IPS-18a (cell line): ENCODE data around the gene RAB30.
"Not testable (repeated sequence)": the region's sequence is repeated elsewhere in the genome, so short reads cannot be mapped to it uniquely, and the experiment has no call there.

Source experiments
- H3K27ac ChIP-seq: one replicate; pipeline ENCODE4 v1.5.1; 2013; ENCODE audit warnings: low read length
- H3K27me3 ChIP-seq: one replicate; pipeline ENCODE4 v1.6.1; 2013; ENCODE audit warnings: mild to moderate bottlenecking, low read length; ENCODE audit not compliant: control insufficient read depth, insufficient read depth
- H3K36me3 ChIP-seq: one replicate; pipeline ENCODE4 v1.6.1; 2013; ENCODE audit warnings: low read depth, low read length; ENCODE audit not compliant: control insufficient read depth
- H3K4me1 ChIP-seq: one replicate; pipeline ENCODE4 v1.6.1; 2013; ENCODE audit warnings: low read depth, low read length; ENCODE audit not compliant: control insufficient read depth
- H3K4me3 ChIP-seq: one replicate; pipeline ENCODE4 v1.5.1; 2013; ENCODE audit warnings: low read length
- H3K9ac ChIP-seq: one replicate; pipeline ENCODE4 v1.6.1; 2013; ENCODE audit warnings: mild to moderate bottlenecking, low read length, moderate library complexity
- H3K9me3 ChIP-seq: one replicate; pipeline ENCODE4 v1.6.1; 2013; ENCODE audit warnings: low read depth, low read length; ENCODE audit not compliant: control insufficient read depth

The RAB30 gene

DNA sequence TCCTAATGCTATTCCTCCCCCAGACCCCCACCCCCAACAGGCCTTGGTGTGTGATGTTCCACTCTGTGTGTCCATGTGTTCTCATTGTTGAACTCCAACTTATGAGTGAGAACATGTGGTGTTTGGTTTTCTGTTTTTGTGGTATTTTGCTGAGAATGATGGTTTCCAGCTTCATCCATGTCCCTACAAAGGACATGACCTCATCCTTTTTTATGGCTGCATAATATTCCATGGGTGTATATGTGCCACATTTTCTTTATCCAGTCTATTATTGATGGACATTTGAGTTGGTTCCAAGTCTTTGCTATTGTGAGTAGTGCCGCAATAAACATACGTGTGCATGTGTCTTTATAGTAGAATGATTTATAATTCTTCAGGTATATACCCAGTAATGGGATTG lies 121.2 kb downstream of the RAB30 start:
- H3K27me3 ChIP-seq, H3K9me3 ChIP-seq, H3K4me3 ChIP-seq, H3K9ac ChIP-seq, H3K27ac ChIP-seq, H3K4me1 ChIP-seq, H3K36me3 ChIP-seq: not testable (repeated sequence)

DNA sequence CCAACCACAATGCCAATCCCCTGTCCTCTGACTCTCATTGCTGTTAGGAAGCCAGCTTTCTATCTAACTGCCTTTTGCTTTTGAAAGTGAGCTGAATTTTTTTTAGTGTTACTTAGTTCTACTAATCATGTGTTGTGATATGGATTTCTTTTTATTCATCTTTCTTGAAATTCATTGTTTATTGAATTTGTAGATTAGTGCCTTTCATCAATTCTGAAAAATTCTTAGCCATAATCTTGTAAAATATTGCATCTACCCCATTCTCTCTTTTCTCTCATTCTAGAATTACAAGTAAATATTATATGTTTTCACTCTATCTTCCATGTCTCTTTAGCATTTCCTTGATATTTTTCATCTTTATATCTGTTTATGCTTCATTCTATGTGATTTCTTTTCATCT lies 122.3 kb downstream of the RAB30 start:
- no peaks in the 10 kb centered on the region for H3K36me3 ChIP-seq
- H3K4me1 ChIP-seq, result no peaks in the 10 kb centered on the region
- H3K9me3 ChIP-seq, result no peaks in the 10 kb centered on the region
- H3K9ac ChIP-seq, result no peak overlapping the region
- H3K4me3 ChIP-seq, result no peak overlapping the region
- no peak overlapping the region for H3K27ac ChIP-seq
- H3K27me3 ChIP-seq, result no peaks in the 10 kb centered on the region

DNA sequence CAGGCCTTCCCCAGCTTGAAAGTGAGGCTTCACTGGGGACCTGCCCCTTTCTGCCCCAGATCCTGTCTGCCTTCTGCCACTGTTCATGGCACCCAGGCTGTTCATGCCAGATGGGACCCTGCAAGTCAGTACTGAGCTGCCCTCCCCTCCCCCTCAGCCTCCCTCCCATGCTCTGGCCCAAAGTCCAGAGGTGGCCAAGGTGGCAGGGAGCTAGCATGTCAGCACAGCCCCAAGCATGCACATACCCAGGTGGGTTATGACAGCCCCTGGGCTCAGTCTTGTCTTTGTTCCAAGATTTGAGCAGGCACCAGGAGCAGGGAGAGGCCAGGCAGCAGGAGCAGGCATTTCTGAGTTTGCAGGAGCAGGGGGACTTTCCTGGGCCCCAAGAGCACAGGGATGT lies 126.0 kb downstream of the RAB30 start:
- H3K27ac ChIP-seq, result no peak overlapping the region
- no peak overlapping the region for H3K4me3 ChIP-seq
- no peaks in the 10 kb centered on the region for H3K9me3 ChIP-seq
- H3K4me1 ChIP-seq, result no peaks in the 10 kb centered on the region
- no peaks in the 10 kb centered on the region for H3K36me3 ChIP-seq
- no peaks in the 10 kb centered on the region for H3K27me3 ChIP-seq
- H3K9ac ChIP-seq, result no peak overlapping the region

DNA sequence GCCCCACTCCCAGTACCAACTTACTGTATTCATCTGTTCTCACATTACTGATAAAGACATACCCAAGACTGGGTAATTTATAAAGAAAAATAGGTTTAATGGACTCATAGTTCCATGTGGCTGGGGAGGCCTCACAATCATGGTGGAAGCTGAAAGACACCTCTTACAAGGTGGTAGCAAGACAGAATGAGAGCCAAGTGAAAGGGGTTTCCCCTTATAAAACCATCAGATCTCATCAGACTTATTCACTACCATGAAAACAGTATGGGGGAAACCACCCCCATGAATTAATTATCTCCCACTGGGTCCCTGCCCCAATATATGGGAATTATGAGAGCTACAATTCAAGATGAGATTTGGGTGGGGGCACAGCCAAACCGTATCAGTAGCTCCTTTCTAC lies 126.7 kb downstream of the RAB30 start:
- not testable (repeated sequence) for H3K9me3 ChIP-seq, H3K36me3 ChIP-seq, H3K27ac ChIP-seq, H3K27me3 ChIP-seq, H3K9ac ChIP-seq, H3K4me1 ChIP-seq, H3K4me3 ChIP-seq

DNA sequence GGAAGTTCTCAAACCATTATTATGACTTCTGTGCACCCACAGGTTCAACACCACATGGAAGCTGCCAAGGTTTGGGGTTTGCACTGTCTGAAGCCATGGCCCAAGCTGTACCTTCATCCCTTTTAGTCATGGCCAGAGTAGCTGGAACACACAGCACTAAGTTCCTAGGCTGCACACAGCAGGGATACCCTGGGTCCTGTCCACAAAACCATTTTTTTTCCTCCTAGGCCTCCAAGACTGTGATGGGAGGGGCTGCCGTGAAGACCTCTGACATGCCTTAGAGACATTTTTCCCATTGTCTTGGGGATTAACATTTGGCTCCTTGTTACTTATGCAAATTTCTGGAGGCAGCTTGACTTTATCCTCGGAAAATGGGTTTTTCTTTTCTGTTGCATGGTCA lies 127.5 kb downstream of the RAB30 start:
- Histone ChIP-seq H3K4me1 (no peaks in the 10 kb centered on the region), H3K4me3 (no peak overlapping the region), H3K27me3 (no peaks in the 10 kb centered on the region), H3K9me3 (no peaks in the 10 kb centered on the region), H3K9ac (no peak overlapping the region), H3K36me3 (no peaks in the 10 kb centered on the region), H3K27ac (no peak overlapping the region)

DNA sequence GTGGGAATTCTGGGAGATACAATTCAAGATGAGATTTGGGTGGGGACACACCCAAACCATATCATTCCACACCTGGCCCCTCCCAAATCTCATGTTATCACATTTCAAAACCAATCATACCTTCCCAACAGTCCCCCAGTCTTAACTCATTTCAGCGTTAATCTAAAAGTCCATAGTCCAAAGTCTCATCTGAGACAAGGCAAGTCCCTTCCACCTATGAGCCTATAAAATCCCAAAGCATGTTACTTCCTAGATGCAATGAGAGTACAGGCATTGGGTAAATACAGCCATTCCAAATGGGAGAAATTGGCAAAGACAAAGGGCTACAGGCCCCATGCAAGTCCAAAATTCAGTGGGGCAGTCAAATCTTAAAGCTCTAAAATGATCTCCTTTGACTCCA lies 128.3 kb downstream of the RAB30 start:
- not testable (repeated sequence) for H3K9ac ChIP-seq, H3K4me1 ChIP-seq, H3K4me3 ChIP-seq, H3K27me3 ChIP-seq, H3K27ac ChIP-seq, H3K9me3 ChIP-seq, H3K36me3 ChIP-seq

DNA sequence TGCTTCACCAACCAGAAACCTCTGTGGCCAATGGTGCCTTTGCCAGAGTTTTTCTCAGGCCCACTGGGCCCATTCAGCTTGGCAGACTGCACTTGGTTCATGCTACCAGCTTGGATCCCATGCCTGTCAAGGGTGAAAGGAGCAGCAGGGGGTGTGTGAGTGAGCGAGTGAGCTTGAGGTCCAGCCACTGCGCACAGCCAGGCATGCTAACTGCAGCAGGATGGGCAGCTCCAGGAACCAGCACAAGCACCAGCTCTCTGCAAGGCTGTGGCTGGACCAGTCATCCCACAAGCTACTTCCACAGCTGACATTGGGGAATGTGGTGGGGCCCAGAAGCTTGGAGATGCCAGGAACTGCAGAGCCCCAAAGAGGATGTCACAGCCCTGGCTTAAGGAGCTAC lies 129.3 kb downstream of the RAB30 start:
- no peak overlapping the region for H3K27ac ChIP-seq
- no peaks in the 10 kb centered on the region for H3K4me1 ChIP-seq
- no peaks in the 10 kb centered on the region for H3K36me3 ChIP-seq
- H3K4me3 ChIP-seq, result no peak overlapping the region
- no peaks in the 10 kb centered on the region for H3K9me3 ChIP-seq
- no peak overlapping the region for H3K9ac ChIP-seq
- H3K27me3 ChIP-seq, result no peaks in the 10 kb centered on the region

DNA sequence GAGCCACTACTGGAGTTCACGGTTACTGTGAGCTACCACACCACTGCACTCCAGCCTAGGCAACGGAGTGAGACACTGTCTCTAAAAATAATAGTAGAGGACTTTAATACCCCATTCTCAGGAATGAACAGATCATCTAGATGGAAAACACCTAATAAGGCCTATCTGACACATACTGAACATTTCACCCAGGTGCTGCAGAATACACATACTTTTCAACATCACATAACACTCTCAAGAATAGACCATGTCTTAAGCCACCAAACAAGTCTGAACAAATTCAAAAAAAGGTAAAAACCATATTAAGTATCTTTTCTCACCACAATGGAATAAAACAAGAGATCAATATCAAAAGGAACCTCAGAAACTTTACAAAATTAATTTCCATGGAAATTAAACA lies 132.2 kb downstream of the RAB30 start:
- Histone ChIP-seq H3K9me3 (no peaks in the 10 kb centered on the region), H3K36me3 (peaks cover 7% of the 10 kb centered on the region), H3K27ac (no peak overlapping the region), H3K4me3 (no peak overlapping the region), H3K4me1 (no peaks in the 10 kb centered on the region), H3K9ac (no peak overlapping the region), H3K27me3 (no peaks in the 10 kb centered on the region)

DNA sequence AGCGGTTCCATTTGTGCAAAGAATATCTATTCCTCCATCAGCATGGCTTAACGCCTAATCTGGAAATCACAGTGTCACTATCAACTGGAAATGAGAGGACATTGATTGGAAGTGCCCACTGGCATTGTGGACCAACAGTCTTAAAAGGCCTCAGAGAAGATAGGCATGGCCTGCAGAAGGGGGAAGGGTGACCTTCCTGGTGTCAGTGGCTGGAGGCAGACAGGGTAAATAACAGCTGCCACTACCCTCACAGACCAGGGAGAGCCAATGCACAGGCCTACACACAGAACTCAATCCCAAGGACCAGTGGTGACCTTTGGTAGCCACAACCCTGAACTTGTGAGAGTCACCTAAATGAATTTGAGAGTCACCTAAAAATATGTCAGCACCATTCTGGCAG lies 134.1 kb downstream of the RAB30 start:
- no peak overlapping the region for H3K9ac ChIP-seq
- H3K4me3 ChIP-seq, result no peak overlapping the region
- no peaks in the 10 kb centered on the region for H3K9me3 ChIP-seq
- H3K36me3 ChIP-seq, result peaks cover 26% of the 10 kb centered on the region
- H3K27me3 ChIP-seq, result no peaks in the 10 kb centered on the region
- no peak overlapping the region for H3K27ac ChIP-seq
- H3K4me1 ChIP-seq, result no peaks in the 10 kb centered on the region

DNA sequence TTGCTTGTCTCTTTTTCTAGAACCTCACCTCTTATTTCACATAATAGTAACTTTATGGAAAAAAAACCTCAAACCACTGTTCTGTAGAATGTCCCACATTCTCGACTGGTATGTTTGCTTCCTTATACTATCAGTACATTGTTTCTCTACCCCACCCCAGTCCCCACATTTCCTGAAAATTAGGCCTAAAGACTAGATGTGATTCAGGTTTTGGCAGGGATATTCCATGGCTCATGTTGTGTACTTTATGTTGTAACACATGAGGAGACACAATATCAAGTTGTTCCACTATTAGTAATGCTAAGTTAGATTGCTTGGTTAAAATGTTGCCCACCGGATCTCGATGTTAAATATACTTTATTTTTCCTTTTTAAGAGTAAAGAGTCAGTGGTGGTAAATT lies 135.4 kb downstream of the RAB30 start:
- H3K27me3 ChIP-seq, result no peaks in the 10 kb centered on the region
- peaks cover 38% of the 10 kb centered on the region for H3K36me3 ChIP-seq
- H3K9me3 ChIP-seq, result no peaks in the 10 kb centered on the region
- H3K9ac ChIP-seq, result no peak overlapping the region
- H3K4me1 ChIP-seq, result no peaks in the 10 kb centered on the region
- no peak overlapping the region for H3K27ac ChIP-seq
- H3K4me3 ChIP-seq, result no peak overlapping the region

DNA sequence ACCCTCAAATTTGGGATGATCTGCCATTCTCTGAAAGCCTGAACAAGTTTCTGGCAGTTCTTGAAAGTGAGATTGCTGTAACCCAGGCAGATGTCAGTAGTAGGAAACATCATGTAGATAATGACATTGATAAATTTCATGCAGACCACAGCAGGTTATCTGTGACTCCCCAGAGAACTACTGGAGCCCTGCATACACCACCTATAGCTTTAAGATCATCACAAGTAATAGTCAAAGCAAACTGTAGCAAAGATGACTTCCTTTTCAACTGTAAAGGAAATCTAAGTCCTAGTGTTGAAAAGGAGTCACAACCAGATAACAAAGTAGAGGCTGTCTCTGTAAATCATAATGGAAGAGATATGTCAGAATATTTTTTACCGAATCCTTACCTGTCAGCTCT lies 139.1 kb downstream of the RAB30 start:
- H3K27me3 ChIP-seq, result no peaks in the 10 kb centered on the region
- H3K36me3 ChIP-seq, result peaks cover 49% of the 10 kb centered on the region
- no peak overlapping the region for H3K9ac ChIP-seq
- no peak overlapping the region for H3K27ac ChIP-seq
- no peak overlapping the region for H3K4me3 ChIP-seq
- no peaks in the 10 kb centered on the region for H3K9me3 ChIP-seq
- H3K4me1 ChIP-seq, result no peaks in the 10 kb centered on the region

DNA sequence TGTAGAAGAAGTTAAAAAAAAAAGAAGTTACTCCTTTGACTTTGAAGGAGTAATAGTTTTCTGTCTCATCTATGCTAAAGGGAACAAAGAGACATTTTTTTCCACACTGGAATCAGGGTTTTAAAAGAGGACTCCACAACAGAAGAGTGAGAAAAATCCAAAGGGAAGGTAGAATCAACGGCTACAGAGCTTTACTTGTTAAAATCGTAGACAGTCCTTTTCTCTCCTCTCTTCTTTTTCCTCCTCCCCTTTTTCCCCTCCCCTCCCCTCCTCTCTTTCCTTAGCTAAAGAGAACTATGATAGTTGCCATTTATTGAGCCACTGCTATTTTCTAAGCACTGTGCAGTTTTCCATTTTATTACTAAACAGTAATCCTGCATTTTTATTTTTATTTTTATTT lies 141.0 kb downstream of the RAB30 start:
- H3K9ac ChIP-seq, result no peak overlapping the region
- H3K9me3 ChIP-seq, result no peaks in the 10 kb centered on the region
- no peak overlapping the region for H3K4me3 ChIP-seq
- H3K27ac ChIP-seq, result no peak overlapping the region
- H3K4me1 ChIP-seq, result no peaks in the 10 kb centered on the region
- H3K27me3 ChIP-seq, result no peaks in the 10 kb centered on the region
- peaks cover 49% of the 10 kb centered on the region for H3K36me3 ChIP-seq

DNA sequence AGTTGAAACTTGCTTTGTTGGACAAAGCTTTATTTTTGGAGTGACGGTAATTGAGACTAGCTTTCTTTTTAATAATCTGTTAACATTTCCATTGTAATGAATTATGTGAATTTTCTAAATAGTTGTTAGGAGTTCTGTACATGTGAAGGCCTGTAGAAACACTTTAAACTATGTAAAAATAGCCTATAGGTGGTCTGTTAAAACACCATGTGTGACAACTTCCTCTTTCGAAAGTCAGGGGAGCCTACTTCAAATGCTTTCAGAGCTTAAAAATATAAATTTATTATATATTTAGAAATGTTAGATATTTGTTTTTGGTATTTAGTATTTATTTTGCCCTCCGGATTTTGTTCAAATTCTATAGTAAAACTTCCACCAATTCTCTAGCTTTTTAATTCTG lies 141.5 kb downstream of the RAB30 start:
- Histone ChIP-seq H3K36me3 (peaks cover 49% of the 10 kb centered on the region), H3K4me3 (no peak overlapping the region), H3K27ac (no peak overlapping the region), H3K27me3 (no peaks in the 10 kb centered on the region), H3K9ac (no peak overlapping the region), H3K4me1 (no peaks in the 10 kb centered on the region), H3K9me3 (no peaks in the 10 kb centered on the region)
